HG03039 (cell line): ENCODE data around the gene PRSS53.

ENCODE experiments used
- ATAC-seq: cut with Tn5 transposase; IDR thresholded peaks from one replicate; pipeline ENCODE4 v1.9.1; 2021; ENCODE audit warnings: mild to moderate bottlenecking, moderate library complexity; ENCODE audit not compliant: unreplicated experiment

PRSS53 gene

GRCh38 chr16:31055613-31056012 lies 33.1 kb downstream of the PRSS53 start:
- no peak for ATAC-seq

DNA sequence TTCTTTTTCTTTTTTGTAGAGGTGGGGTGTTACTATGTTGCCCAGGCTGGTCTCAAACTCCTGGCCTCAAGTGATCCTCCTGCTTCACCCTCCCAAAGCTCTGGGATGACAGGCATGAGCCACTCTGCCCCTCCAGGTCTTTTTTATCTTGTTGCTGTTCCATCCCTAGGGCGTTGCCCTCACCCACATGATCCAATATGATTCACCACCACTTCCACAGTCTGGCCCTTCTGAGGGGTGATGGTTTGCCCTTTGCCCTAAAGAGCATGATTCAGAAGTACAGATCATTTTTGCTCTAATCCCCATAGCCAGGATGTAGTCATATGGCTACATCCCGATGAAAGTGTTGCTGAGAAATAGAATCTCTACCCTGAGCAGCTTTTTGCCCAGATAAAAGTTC lies 36.6 kb downstream of the PRSS53 start:
- no peak for ATAC-seq

- ATAC-seq: no peak
Measured at GRCh38 chr16:31050280-31051030, 38.3 kb downstream of the PRSS53 start.

DNA sequence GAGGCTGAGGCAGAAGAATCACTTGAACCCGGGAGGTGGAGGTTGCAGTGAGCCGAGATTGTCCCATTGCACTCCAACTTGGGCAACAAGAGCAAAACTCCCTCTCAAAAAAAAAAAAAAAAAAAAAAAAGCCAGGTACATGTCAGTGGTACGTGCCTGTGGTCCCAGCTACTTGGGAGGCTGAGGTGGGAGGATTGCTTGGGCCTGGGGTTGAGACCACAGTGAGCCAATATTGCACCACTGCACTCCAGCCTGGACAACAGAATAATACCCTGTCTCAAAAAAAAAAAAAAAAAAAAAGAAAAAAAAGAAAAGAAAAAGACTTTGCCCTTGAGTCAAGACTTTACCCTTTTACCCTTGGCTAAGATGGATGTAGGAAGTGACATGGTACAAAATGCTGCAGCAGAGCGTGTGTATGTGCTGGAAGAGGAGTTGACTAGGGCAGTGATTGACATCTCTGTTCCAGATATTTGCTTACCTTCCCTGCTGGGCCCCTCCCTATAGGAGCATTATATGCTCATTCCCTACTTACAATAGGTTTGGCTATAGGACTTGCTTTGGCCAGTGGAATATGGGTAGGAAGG lies 44.8 kb downstream of the PRSS53 start:
- ATAC-seq: no peak

DNA sequence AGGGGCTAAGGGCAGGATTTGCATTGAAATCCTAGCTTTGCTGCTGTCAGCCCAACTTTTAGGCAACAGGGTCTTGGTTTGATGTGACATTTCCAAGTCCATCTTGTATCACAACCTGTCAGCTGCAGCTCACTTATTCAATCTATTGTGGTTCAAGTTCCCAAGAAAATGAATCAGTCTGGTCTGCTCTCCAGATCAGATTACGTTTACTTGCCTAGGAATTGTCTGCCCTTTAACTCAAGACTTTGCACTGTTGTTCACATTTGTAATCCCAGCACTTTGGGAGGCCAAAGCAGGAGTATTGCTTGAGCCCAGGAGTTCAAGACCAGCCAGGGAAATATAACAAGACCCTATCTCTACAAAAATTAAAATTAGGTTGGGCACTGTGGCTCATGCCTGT lies 45.4 kb downstream of the PRSS53 start:
- no peak for ATAC-seq

GRCh38 chr16:31042866-31043265 lies 45.9 kb downstream of the PRSS53 start:
- no peak for ATAC-seq

GRCh38 chr16:31038993-31039392 lies 49.8 kb downstream of the PRSS53 start:
- ATAC-seq: no peak

GRCh38 chr16:31036691-31037090 lies 52.1 kb downstream of the PRSS53 start:
- ATAC-seq: no peak

DNA sequence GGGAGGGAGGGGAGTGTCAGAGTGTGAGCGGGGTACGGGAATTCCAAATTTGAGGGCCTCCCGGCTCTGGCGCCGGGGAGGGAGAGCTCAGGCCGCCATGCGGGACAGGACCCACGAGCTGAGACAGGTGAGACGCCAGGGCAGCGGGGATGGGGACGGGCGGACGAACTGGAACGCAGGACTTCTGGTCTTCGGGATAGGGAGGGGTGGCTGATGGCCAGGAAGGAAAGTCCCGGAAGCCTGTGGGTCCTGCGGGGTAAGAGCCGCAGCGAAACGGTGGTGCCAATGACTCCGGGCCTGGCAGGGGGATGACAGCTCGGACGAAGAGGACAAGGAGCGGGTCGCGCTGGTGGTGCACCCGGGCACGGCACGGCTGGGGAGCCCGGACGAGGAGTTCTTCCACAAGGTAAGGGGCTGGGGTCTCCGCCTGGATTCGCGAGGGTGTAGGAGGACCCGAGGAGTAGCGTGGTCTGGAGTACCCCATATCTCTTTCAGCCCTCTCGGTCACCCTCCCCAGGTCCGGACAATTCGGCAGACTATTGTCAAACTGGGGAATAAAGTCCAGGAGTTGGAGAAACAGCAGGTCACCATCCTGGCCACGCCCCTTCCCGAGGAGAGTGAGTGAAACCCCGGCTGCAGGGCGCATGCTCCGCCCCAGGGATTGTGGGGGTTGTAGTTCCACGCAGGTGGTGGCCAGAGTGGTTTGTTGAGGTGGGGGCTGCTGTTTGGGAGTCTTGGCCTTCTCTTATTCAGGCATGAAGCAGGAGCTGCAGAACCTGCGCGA lies 54.8 kb downstream of the PRSS53 start:
- no peak for ATAC-seq
